K562 (cell line): ENCODE data around the gene BAD. TPM values are rescaled to one million over a fixed set of nuclear protein-coding genes. Genes with fewer than 3 reads are reported as not detected.
A peak's percentile ranks its signal among the peaks of the same experiment; 100 is the strongest.

Source experiments
- ASH1L ChIP-seq: fragments of 450-650 bp; IDR thresholded peaks from 2 replicates; pipeline ENCODE4 v1.6.1; 2018; ENCODE audit warnings: borderline replicate concordance, mild to moderate bottlenecking, low read depth; ENCODE audit not compliant: partially characterized antibody
- BCLAF1 ChIP-seq, 2 experiments: fragments of 450-650 bp in 1 of 2; IDR thresholded peaks; 2 replicates each; pipeline ENCODE4 v1.6.1; 2011 to 2017; ENCODE audit warnings: low read depth in 2 of 2, antibody characterized with exemption in 1 of 2, borderline replicate concordance in 1 of 2, low read length in 1 of 2, mild to moderate bottlenecking in 1 of 2, mixed read lengths in 1 of 2; ENCODE audit not compliant: control insufficient read depth in 1 of 2
- CHCHD3 ChIP-seq: fragments of 250-450 bp; sonication (Bioruptor Pico); IDR thresholded peaks from 2 replicates; pipeline ENCODE4 v2.1.2; 2022; ENCODE audit warnings: mild to moderate bottlenecking
- CREB1 ChIP-seq, 2 experiments: sonication (generic) in 1 of 2; formaldehyde crosslinking in 1 of 2; IDR thresholded peaks; 2 replicates each; pipeline versions ENCODE4 v1.6.1 to v1.8.0; 2012 to 2022; ENCODE audit warnings: inconsistent platforms in 1 of 2, mild to moderate bottlenecking in 1 of 2, missing genetic modification reagents in 1 of 2, moderate library complexity in 1 of 2
- FIP1L1 ChIP-seq: fragments of 200-400 bp; formaldehyde crosslinking; IDR thresholded peaks from 2 replicates; pipeline ENCODE4 v1.6.1; 2018; ENCODE audit warnings: mild to moderate bottlenecking, low read depth, low read length; ENCODE audit not compliant: poor library complexity, severe bottlenecking
- FOXM1 ChIP-seq, 2 experiments: fragments of 450-650 bp in 1 of 2; sonication (generic) in 1 of 2; formaldehyde crosslinking in 1 of 2; IDR thresholded peaks; 2 replicates each; pipeline versions ENCODE4 v1.6.1 to v1.9.0; 2017 to 2022; ENCODE audit warnings: low read depth in 2 of 2, mild to moderate bottlenecking in 2 of 2, missing genetic modification reagents in 1 of 2, moderate library complexity in 1 of 2
- JUNB ChIP-seq: fragments of 450-650 bp; formaldehyde crosslinking; conservative IDR thresholded peaks from 2 replicates; pipeline ENCODE4 v1.4.0; 2020; ENCODE audit warnings: mild to moderate bottlenecking
- KDM4B ChIP-seq, 2 experiments: fragments of 450-650 bp in 1 of 2; sonication (generic) in 1 of 2; IDR thresholded peaks; 2 replicates each; pipeline ENCODE4 v1.6.1; 2016 to 2017; ENCODE audit warnings: borderline replicate concordance in 2 of 2, antibody characterized with exemption in 1 of 2, low read depth in 1 of 2, mild to moderate bottlenecking in 1 of 2
- KDM5B ChIP-seq: fragments of 200-600 bp; sonication (generic); IDR thresholded peaks from 2 replicates; pipeline ENCODE4 v1.6.1; 2012; ENCODE audit warnings: low read depth, mild to moderate bottlenecking, moderate library complexity, low read length, control low read depth, inconsistent platforms; ENCODE audit not compliant: insufficient replicate concordance
- KLF13 ChIP-seq: fragments of 450-650 bp; IDR thresholded peaks from 2 replicates; pipeline ENCODE4 v1.6.1; 2016; ENCODE audit warnings: missing genetic modification characterization, low read depth, mild to moderate bottlenecking, missing compliant biosample characterization, moderate library complexity, borderline replicate concordance
- KLF16 ChIP-seq: IDR thresholded peaks from 2 replicates; pipeline ENCODE4 v1.6.1; 2016; ENCODE audit warnings: antibody characterized with exemption
- MAZ ChIP-seq, 2 experiments: fragments of 450-650 bp in 1 of 2; sonication (generic) in 1 of 2; formaldehyde crosslinking; IDR thresholded peaks in 1 of 2; conservative IDR thresholded peaks in 1 of 2; 2 replicates each; pipeline versions ENCODE4 v1.4.0 to v1.5.0; 2020; ENCODE audit warnings: mild to moderate bottlenecking in 1 of 2, missing genetic modification reagents in 1 of 2
- MNT ChIP-seq, 2 experiments: fragments of 450-650 bp; conservative IDR thresholded peaks; 2 replicates each; pipeline ENCODE4 v1.6.1; 2017; ENCODE audit warnings: mild to moderate bottlenecking in 2 of 2, moderate library complexity in 2 of 2
- RB1 ChIP-seq: fragments of 450-650 bp; IDR thresholded peaks from 2 replicates; pipeline ENCODE4 v1.6.1; 2017; ENCODE audit warnings: low read depth, mild to moderate bottlenecking
- RBM15 ChIP-seq: fragments of 200-400 bp; formaldehyde crosslinking; IDR thresholded peaks from 2 replicates; pipeline ENCODE4 v1.6.1; 2018; ENCODE audit warnings: mild to moderate bottlenecking, low read length, moderate library complexity; ENCODE audit not compliant: insufficient read depth
- RBM39 ChIP-seq: fragments of 200-400 bp; formaldehyde crosslinking; optimal IDR thresholded peaks from 2 replicates; pipeline ENCODE3; 2018; ENCODE audit warnings: low read depth, low read length
- SETDB1 ChIP-seq: IDR thresholded peaks from one replicate; pipeline ENCODE4 v1.6.1; 2012; ENCODE audit warnings: low read length, control low read depth, inconsistent platforms
- SP2 ChIP-seq: IDR thresholded peaks from 2 replicates; pipeline ENCODE4 v1.6.1; 2011; ENCODE audit warnings: mild to moderate bottlenecking, low read depth, low read length, moderate library complexity; ENCODE audit not compliant: poor library complexity, severe bottlenecking; ENCODE audit errors: extremely low read depth
- ZNF146 ChIP-seq: IDR thresholded peaks from one replicate; pipeline ENCODE4 v1.6.1; 2018; ENCODE audit warnings: missing compliant biosample characterization; ENCODE audit not compliant: unreplicated experiment
- polyA plus RNA-seq, 8 experiments: library from polyadenylated mRNA; depleted of rRNA in 4 of 8; stranded (reverse) in 5 of 8; unstranded in 3 of 8; fragments of >200 nt; fragmentation: Nextera tagmentation in 2 of 8; fragmentation: Illumina TruSeq in 1 of 8; extraction: Ambion mirVana in 2 of 8; extraction: Trizol in 1 of 8; gene quantifications; 2 replicates each; pipeline versions ENCODE4 v1.2.1 to v1.2.3, GENCODE V29; 2011 to 2014; ENCODE audit warnings: inconsistent platforms in 1 of 8, missing spikeins in 1 of 8
- total RNA-seq, 7 experiments: library from RNA; depleted of rRNA in 6 of 7; stranded (reverse); fragments of >200 nt in 6 of 7; fragmentation: Illumina TruSeq in 2 of 7; extraction: Trizol in 2 of 7; gene quantifications; 2 replicates each; pipeline versions ENCODE4 v1.2.1 to v1.2.3, GENCODE V29; 2011 to 2021; ENCODE audit warnings: low replicate concordance in 1 of 7

BAD gene
- total and polyA plus RNA-seq, 9 of the 15 experiments (the other 6 are each of a cell fraction or from before 2014, with no cell fraction given): 0.61 to 45.6 (median 11.8) TPM

GRCh38 chr11:64251016-64251752, 33.3 kb downstream of the BAD start, which contains the start of gene PLCB3 (continued):
- TF ChIP-seq BCLAF1 (IDR thresholded peaks at IDR 0.05; ENCODE audit: borderline replicate concordance in 1 of 2, control insufficient read depth in 1 of 2, low read depth in 2 of 2, low read length in 1 of 2) (no peak), ASH1L (no peak), RBM39 (no peak), CHCHD3 (no peak), KLF13 (tag) (no peak), KDM5B (peak; percentile 76), SETDB1 (no peak), SP2 (no peak), KLF16 (no peak), FOXM1 (IDR thresholded peaks at IDR 0.05; ENCODE audit: low read depth) (no peak), FOXM1 (CRISPR knock-in tag; IDR thresholded peaks at IDR 0.05; ENCODE audit: low read depth) (peak; percentile 71; the same call in 1 of the 2 replicates), MNT (conservative IDR thresholded peaks at IDR 0.05) (peak in 1 of 2 experiments; percentile 28; a peak in 1 of 4 replicates), FIP1L1 (peak; percentile 3), KDM4B (IDR thresholded peaks at IDR 0.05; ENCODE audit: borderline replicate concordance in 2 of 2, low read depth in 1 of 2) (peak in 1 of 2 experiments; percentile 10; a peak in 1 of 4 replicates), CREB1 (IDR thresholded peaks at IDR 0.05) (no peak), CREB1 (CRISPR knock-in tag; IDR thresholded peaks at IDR 0.05) (peak; percentile 45; the same call in 1 of the 2 replicates), MAZ (CRISPR knock-in tag; conservative IDR thresholded peaks at IDR 0.05 in 1 of 2, IDR thresholded peaks at IDR 0.05 in 1 of 2) (peak; percentile 71 to 78), RB1 (peak; percentile 55; the same call in 1 of the 2 replicates), RBM15 (no peak), JUNB (CRISPR knock-in tag) (no peak), ZNF146 (CRISPR knock-in tag) (no peak)
